ENCODE data around the gene GNG13.

Gene GNG13

GRCh38 chr16:797686-798085 is 2.8 kb downstream of the GNG13 start:
- H3K4me3 ChIP-seq (ENCODE audit: low read length), result no peak overlapping the region
- no peak for TF ChIP-seq ZNF274 (IDR thresholded peaks at IDR 0.05; ENCODE audit: low read depth, low read length)

DNA sequence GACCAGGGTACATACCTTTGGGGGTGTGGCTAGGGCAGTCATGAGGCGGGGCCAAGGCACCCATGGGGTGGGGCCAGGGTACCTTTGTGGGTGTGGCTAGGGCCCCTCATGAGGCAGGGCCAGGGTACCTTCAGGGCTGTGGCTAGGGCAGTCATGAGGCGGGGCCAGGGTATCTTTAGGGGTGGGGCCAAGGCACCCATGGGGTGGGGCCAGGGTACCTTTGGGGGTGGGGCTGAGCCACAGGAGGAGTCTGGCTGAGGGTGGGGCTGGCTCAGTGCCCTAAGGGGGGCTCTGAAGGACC is 3.5 kb downstream of the GNG13 start:
- TF ChIP-seq ZNF274 (IDR thresholded peaks at IDR 0.05; ENCODE audit: low read depth, low read length), result no peak

GRCh38 chr16:796296-797119 is 4.0 kb downstream of the GNG13 start:
- H3K4me3 ChIP-seq (ENCODE audit: low read length), result no peak overlapping the region
- no peak for TF ChIP-seq ZNF274 (IDR thresholded peaks at IDR 0.05; ENCODE audit: low read depth, low read length)

More for the DNA sequence above, 3.5 kb downstream of the GNG13 start:
- no peak overlapping the region for H3K4me3 ChIP-seq (ENCODE audit: low read length)

DNA sequence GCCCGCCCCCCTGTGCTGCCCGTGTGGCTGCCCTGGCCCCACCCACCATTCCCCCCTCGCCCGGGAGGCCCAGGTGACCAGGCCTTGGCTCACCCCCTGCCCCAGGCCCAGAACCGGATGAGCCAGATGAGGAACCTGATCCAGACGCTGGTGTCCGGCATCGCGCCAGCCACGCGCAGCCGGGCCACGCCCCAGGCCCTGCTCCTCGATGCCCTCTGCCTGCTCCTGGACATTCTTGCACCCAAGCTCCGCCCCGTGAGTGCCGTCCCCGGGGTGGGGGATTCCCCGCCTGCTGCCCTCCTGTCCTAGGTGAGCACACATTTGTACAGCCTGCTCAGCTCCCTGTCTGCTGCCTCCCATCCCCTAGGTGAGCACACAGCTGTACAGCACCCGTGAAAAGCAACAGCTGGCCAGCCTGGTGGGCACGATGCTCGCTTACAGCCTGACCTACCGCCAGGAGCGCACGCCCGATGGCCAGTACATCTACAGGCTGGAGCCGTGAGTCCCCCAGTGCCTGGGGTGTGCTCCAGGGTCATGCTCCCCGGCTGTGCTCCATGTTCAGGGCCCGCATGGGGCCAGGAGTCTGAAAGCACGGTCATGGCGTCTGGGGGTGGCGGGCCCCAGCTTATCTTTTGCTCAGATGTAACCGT is 4.8 kb downstream of the GNG13 start:
- H3K4me3 ChIP-seq (ENCODE audit: low read length), result no peak overlapping the region
- no peak for TF ChIP-seq ZNF274 (IDR thresholded peaks at IDR 0.05; ENCODE audit: low read depth, low read length)

DNA sequence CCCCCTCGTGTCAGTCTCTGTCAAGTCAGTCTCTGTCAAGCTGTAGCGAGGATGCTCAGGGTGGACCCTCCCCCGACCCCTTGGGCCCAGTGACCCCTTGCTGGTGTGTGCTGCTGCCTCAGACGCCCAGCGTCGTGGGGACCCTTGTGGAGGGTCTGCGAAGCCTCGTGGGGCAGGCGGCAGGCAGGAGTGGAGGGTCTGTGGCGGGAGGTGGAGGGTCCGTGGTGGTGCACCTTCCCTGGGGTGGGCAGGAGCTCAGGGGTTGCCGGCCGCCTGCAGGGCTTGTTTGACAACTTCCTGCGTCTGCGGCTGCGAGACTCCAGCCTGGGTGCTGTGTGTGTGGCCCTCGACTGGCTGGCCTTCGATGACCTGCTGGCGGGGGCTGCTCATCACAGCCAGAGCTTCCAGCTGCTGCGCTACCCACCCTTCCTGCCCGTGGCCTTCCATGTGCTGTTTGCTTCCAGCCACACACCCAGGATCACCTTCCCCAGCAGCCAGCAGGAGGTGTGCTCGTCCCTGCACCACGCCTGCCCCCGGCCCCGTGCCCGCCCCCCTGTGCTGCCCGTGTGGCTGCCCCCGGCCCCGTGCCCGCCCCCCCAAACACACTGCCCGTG is 5.6 kb downstream of the GNG13 start:
- TF ChIP-seq ZNF274 (IDR thresholded peaks at IDR 0.05; ENCODE audit: low read depth, low read length), result no peak
- H3K4me3 ChIP-seq (ENCODE audit: low read length), result no peak overlapping the region

DNA sequence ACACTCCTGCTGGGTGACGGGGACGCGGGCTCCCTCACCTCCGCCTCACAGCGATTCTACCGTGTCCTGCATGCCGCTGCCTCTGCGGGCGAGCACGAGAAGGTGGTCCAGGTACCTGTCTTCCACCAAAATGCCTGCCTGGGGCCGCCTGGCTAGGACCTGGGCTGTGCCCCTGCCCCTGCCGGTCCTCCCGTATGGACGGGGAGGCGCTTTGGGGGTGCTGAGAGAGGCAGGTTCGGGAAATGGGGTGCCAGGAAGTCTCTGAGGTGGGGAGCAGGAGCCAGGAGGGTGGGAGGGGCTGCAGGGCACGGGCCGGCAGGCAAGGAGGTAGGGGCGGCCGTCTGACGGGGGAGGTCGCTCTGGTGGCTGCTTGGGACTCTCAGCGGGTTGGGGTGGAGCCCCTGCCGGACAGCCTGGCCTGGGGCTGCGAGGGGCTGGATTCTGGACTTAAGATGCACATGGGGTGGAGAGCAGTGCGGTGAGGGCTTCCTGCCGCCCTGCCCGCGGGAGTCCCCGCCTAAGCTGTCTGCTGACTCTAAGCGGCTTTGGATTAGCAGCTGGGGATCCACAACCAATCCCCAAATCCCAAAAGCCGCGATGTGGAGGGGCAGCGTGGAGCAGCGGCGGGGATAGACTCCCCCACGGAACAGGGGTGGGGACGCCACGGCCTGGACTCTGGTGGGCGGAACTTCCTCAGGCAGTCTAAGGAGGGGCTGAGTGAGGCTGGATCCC is 6.3 kb downstream of the GNG13 start:
- no peak overlapping the region for H3K4me3 ChIP-seq (ENCODE audit: low read length)
- no peak for TF ChIP-seq ZNF274 (IDR thresholded peaks at IDR 0.05; ENCODE audit: low read depth, low read length)

- no peak for TF ChIP-seq ZNF274 (IDR thresholded peaks at IDR 0.05; ENCODE audit: low read depth, low read length)
- no peak overlapping the region for H3K4me3 ChIP-seq (ENCODE audit: low read length)
Measured at GRCh38 chr16:793414-793813, 7.1 kb downstream of the GNG13 start.

GRCh38 chr16:792221-792995 is 8.1 kb downstream of the GNG13 start:
- H3K4me3 ChIP-seq (ENCODE audit: low read length), result no peak overlapping the region
- no peak for TF ChIP-seq ZNF274 (IDR thresholded peaks at IDR 0.05; ENCODE audit: low read depth, low read length)

DNA sequence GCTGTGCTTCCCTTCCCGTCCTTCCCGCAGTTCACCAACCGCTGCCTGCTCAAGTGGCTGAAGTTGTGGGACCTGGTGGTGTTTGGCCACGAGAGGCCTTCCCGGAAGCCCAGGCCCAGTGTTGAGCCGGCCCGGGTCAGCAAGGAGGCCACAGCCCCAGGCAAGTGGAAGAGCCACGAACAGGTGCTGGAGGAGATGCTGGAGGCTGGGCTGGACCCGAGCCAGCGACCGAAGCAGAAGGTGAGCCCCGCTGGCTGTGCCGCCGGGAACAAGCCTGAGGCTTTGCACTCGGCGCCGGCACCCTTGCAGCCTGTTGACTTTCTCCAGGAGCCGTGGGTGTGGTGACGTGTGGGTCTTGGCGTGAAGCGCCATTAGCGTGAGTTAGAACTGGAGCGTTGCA is 9.4 kb downstream of the GNG13 start:
- H3K4me3 ChIP-seq (ENCODE audit: low read length), result no peak overlapping the region
- TF ChIP-seq ZNF274 (IDR thresholded peaks at IDR 0.05; ENCODE audit: low read depth, low read length), result no peak

DNA sequence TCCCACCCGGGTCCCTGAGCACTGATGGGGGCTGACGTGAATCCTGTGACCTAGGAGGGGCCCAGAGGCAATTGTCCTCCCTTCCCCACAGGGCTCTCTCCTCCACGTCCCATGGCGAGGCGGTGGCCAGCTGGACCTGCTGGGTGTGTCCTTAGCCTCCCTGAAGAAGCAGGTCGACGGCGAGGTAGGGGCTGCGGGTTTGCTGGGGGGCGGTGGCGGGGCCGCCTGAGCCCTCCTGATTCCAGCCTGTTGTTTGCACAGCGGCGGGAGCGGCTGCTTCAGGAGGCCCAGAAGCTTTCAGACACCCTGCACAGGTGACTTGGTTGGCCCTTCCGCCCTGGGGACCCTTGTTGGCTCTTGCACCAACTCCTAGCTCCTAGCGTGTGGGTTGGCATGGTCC is 10.4 kb downstream of the GNG13 start:
- H3K4me3 ChIP-seq (ENCODE audit: low read length), result no peak overlapping the region

GRCh38 chr16:789191-789850 is 11.2 kb downstream of the GNG13 start:
- TF ChIP-seq ZNF274 (IDR thresholded peaks at IDR 0.05; ENCODE audit: low read depth, low read length), result no peak
- peak overlapping the region; percentile 94 for H3K4me3 ChIP-seq (ENCODE audit: low read length)

More for the DNA sequence above, 10.4 kb downstream of the GNG13 start:
- no peak for TF ChIP-seq ZNF274 (IDR thresholded peaks at IDR 0.05; ENCODE audit: low read depth, low read length)

DNA sequence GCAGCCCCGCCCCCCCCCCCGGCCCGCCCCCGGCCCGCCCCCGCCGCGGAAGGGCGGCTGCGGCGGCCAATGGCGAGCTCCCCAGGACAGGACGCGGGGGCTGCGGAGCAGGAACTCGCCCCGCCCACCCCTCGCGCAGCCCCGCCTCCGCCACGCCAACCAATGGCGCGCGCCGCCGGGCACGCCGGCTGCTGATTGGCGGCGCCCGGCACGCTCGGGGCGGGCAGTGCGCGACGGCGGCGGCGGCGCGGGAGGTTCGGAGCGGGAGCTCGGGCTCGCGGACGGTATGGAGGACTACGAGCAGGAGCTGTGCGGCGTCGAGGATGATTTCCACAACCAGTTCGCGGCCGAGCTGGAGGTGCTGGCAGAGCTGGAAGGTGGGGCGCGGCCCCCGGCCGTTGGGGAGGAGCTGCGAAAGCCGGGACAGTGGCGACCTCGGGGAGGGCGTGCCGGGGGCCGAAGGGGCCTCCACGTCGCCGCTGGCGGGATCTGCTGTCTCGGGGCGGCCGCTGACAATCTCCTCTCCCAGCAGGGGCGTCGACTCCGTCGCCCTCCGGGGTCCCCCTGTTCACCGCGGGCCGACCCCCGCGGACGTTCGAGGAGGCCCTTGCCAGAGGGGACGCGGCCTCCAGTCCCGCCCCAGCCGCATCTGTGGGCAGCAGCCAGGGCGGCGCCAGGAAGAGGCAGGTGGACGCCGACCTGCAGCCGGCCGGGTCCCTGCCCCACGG is 12.0 kb downstream of the GNG13 start, which contains the start of gene CHTF18:
CHTF18 (plus strand) TSS at position 222 of the 728 bp plus-strand sequence; CDS start at position 287, 65 bp downstream.
- peak within 1 kb of the TSS; percentile 94 for H3K4me3 ChIP-seq (ENCODE audit: low read length)
- no peak for TF ChIP-seq ZNF274 (IDR thresholded peaks at IDR 0.05; ENCODE audit: low read depth, low read length)

Measured in GM08714 (cell line).